DOHH2 (cell line): ENCODE results near the gene CISD3.

ENCODE experiments used
- H3F3A ChIP-seq: fragments of 200-600 bp; sonication (generic), shearing (Covaris generic); 2 replicates; pipeline ENCODE4 v1.6.0; 2016; ENCODE audit warnings: antibody characterized with exemption, mild to moderate bottlenecking; ENCODE audit not compliant: control insufficient read depth, insufficient read depth
- H3K27ac ChIP-seq: fragments of 200-600 bp; sonication (generic); 2 replicates; pipeline ENCODE4 v1.5.1; 2014; ENCODE audit warnings: low read depth, mild to moderate bottlenecking, low read length, moderate library complexity
- H3K27me3 ChIP-seq: fragments of 200-600 bp; sonication (generic); 2 replicates; pipeline ENCODE4 v1.6.1; 2014; ENCODE audit warnings: mild to moderate bottlenecking, low read length, mixed read lengths; ENCODE audit not compliant: control insufficient read depth
- H3K36me3 ChIP-seq: fragments of 200-600 bp; sonication (generic); 2 replicates; pipeline ENCODE4 v1.6.1; 2014; ENCODE audit warnings: mild to moderate bottlenecking, low read length, moderate library complexity, mixed read lengths; ENCODE audit not compliant: control insufficient read depth
- H3K4me1 ChIP-seq: fragments of 200-600 bp; sonication (generic); 2 replicates; pipeline ENCODE4 v1.6.1; 2014; ENCODE audit warnings: mild to moderate bottlenecking, low read length, mixed read lengths; ENCODE audit not compliant: control insufficient read depth
- H3K4me2 ChIP-seq: fragments of 200-600 bp; sonication (generic); 2 replicates; pipeline ENCODE4 v1.6.0; 2014; ENCODE audit warnings: mild to moderate bottlenecking, low read length, moderate library complexity
- H3K4me3 ChIP-seq: fragments of 200-600 bp; sonication (generic); 2 replicates; pipeline ENCODE4 v1.5.1; 2014; ENCODE audit warnings: mild to moderate bottlenecking, low read length, mixed read lengths
- H3K79me2 ChIP-seq: fragments of 200-600 bp; sonication (generic); 2 replicates; pipeline ENCODE4 v1.6.1; 2014; ENCODE audit warnings: mild to moderate bottlenecking, low read length, mixed read lengths; ENCODE audit not compliant: control insufficient read depth
- H3K9me2 ChIP-seq: fragments of 200-600 bp; sonication (generic); replicated peaks from 2 replicates; pipeline ENCODE4 v1.6.1; 2014; ENCODE audit warnings: mild to moderate bottlenecking, low read length, mixed read lengths; ENCODE audit not compliant: control insufficient read depth
- H3K9me3 ChIP-seq: fragments of 200-600 bp; sonication (generic); 2 replicates; pipeline ENCODE4 v1.6.1; 2014; ENCODE audit warnings: antibody characterized with exemption, low read length, mixed read lengths; ENCODE audit not compliant: control insufficient read depth, insufficient read depth
- H4K20me1 ChIP-seq: fragments of 200-600 bp; sonication (generic); 2 replicates; pipeline ENCODE4 v1.6.0; 2014; ENCODE audit warnings: low read depth, mild to moderate bottlenecking, antibody characterized with exemption, low read length, moderate library complexity; ENCODE audit not compliant: control insufficient read depth, insufficient read depth
- EZH2phosphoT487 ChIP-seq: fragments of 200-600 bp; sonication (generic); IDR thresholded peaks from 2 replicates; pipeline ENCODE4 v1.6.1; 2017; ENCODE audit warnings: borderline replicate concordance, mild to moderate bottlenecking, antibody characterized with exemption, low read length, moderate library complexity, mixed read lengths
- TF ChIP-seq, protein P1 (sequence below): fragments of 200-600 bp; sonication (generic); IDR thresholded peaks from one replicate; pipeline ENCODE4 v1.5.1; 2014; ENCODE audit warnings: antibody characterized with exemption, mild to moderate bottlenecking, low read depth, low read length; ENCODE audit not compliant: poor library complexity, severe bottlenecking

CISD3 gene

DNA sequence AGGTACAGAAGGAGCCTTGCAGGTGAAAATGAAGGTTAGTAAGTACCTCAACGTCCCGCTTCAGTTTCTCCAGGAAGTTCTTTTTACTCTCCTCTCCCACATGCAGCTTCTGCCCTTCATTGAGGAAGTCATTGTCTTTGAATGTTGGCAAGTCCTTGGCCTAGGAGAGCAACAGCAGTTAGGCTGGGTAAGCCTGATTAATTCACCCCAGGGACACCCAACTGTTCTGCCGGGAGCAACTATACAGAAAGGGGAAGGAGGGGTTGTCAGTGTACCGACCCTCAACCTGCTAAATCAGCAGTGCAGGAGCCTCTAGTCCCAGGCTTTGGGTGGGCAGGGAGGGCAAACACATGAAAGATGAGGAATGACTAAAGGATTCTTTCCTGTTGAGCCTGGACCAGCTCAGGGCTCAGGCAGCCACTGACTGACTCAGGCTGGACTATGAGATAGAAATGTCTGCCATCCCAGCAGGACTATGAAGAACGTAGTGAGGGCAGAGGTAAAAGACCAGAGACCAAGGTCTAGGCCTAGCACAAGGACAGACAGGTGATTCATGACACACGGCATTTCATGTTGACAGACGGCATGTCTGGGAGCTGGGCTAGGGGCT, 47.6 kb downstream of the CISD3 start:
- no peaks in the 10 kb centered on the region for H3K9me2 ChIP-seq
- no peaks in the 10 kb centered on the region for H3K4me1 ChIP-seq
- no peaks in the 10 kb centered on the region for H3K79me2 ChIP-seq
- TF ChIP-seq, protein P1, sequence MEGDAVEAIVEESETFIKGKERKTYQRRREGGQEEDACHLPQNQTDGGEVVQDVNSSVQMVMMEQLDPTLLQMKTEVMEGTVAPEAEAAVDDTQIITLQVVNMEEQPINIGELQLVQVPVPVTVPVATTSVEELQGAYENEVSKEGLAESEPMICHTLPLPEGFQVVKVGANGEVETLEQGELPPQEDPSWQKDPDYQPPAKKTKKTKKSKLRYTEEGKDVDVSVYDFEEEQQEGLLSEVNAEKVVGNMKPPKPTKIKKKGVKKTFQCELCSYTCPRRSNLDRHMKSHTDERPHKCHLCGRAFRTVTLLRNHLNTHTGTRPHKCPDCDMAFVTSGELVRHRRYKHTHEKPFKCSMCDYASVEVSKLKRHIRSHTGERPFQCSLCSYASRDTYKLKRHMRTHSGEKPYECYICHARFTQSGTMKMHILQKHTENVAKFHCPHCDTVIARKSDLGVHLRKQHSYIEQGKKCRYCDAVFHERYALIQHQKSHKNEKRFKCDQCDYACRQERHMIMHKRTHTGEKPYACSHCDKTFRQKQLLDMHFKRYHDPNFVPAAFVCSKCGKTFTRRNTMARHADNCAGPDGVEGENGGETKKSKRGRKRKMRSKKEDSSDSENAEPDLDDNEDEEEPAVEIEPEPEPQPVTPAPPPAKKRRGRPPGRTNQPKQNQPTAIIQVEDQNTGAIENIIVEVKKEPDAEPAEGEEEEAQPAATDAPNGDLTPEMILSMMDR = no peak
- no peak for TF ChIP-seq EZH2phosphoT487
- no peaks in the 10 kb centered on the region for H3F3A ChIP-seq
- H3K4me2 ChIP-seq = no peak overlapping the region
- H3K27me3 ChIP-seq = no peaks in the 10 kb centered on the region
- peaks cover 69% of the 10 kb centered on the region for H3K36me3 ChIP-seq
- no peak overlapping the region for H3K27ac ChIP-seq
- H3K4me3 ChIP-seq = no peak overlapping the region
- H4K20me1 ChIP-seq = no peaks in the 10 kb centered on the region
- H3K9me3 ChIP-seq = no peaks in the 10 kb centered on the region

DNA sequence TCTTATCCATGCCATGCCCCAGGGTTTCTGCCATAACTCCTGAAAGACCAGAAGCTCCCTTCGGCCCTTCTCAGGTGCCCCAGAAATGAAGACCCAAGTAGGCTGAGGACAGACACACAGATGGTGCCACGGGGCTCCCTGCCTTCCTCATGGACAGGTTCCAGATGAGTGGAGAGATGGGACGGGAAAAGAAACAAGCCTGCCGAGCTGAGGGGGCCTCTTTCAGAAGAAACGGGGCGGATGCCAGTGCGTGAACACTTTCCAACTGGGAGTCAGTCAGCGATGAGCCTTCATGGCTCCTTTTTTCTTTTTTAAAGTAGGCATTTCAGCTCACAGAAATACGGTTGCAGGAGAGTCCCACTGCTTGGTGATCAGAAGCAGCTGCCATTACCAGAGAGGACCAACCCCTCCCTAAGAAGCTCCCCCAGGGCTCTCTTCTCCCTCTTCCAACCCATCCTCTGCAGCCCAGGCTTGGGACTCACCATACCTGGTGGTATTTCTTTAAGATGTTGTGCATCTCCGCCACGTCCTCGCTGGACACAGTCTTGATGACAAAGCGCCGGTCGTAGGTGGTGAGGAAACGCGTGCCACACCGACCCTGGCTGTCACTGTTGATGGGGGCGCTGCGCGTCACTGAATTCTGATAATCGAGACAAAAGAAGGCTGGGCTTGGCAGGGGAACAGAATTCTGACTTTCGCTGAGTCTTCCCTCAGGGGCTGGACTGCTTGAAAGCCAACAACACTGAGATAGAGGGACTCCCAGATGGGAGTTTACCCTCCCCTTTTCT, 50.0 kb downstream of the CISD3 start:
- H3K4me3 ChIP-seq = no peak overlapping the region
- H3K27ac ChIP-seq = no peak overlapping the region
- no peaks in the 10 kb centered on the region for H4K20me1 ChIP-seq
- no peaks in the 10 kb centered on the region for H3K4me1 ChIP-seq
- no peak overlapping the region for H3K4me2 ChIP-seq
- H3K36me3 ChIP-seq = peaks cover 72% of the 10 kb centered on the region
- no peaks in the 10 kb centered on the region for H3F3A ChIP-seq
- H3K9me2 ChIP-seq = no peaks in the 10 kb centered on the region
- H3K9me3 ChIP-seq = no peaks in the 10 kb centered on the region
- TF ChIP-seq EZH2phosphoT487 = no peak
- TF ChIP-seq, protein P1 = no peak
- no peaks in the 10 kb centered on the region for H3K27me3 ChIP-seq
- no peaks in the 10 kb centered on the region for H3K79me2 ChIP-seq

DNA sequence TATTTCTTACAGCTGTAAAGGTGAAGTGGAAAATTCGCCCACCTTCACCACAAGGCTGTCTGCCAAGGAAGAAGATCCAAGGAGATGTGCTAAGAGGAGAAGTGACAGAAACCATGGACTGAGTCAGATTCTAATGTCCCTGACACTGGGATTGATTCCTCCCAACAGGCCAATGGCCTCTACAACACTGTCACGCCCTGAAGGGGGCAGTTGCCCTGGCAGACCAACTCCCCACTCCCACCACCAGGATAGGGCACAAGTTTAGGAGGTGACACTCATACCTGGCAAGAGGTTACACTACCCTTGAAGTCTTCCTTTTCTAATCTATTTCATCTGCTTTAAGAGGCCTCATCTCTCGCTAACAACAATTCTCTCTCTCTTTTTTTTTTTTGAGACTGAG, 53.1 kb downstream of the CISD3 start:
- Histone ChIP-seq H4K20me1 (no peaks in the 10 kb centered on the region), H3K36me3 (peaks cover 69% of the 10 kb centered on the region)
- TF ChIP-seq EZH2phosphoT487 = no peak
- TF ChIP-seq, protein P1 = no peak

More for the DNA sequence above, 53.1 kb downstream of the CISD3 start:
- Histone ChIP-seq H3K9me3 (no peaks in the 10 kb centered on the region), H3K79me2 (no peaks in the 10 kb centered on the region), H3F3A (no peaks in the 10 kb centered on the region), H3K27me3 (no peaks in the 10 kb centered on the region), H3K9me2 (no peaks in the 10 kb centered on the region), H3K27ac (no peak overlapping the region), H3K4me3 (no peak overlapping the region), H3K4me1 (no peaks in the 10 kb centered on the region), H3K4me2 (no peak overlapping the region)
